Endometrium (tissue), 2 donors: ENCODE data around the gene PPP1R1C.
"Not testable (repeated sequence)": the region's sequence is repeated elsewhere in the genome, so short reads cannot be mapped to it uniquely, and the experiment has no call there.

Experiments used
- FAIRE-seq: peaks from 2 replicates; lab custom pipeline; 2012; peaks lifted over from hg19 to GRCh38; lab: Jason Lieb, UNC
- donor health status: control.
- donor health status: control.

Gene PPP1R1C, protein sequence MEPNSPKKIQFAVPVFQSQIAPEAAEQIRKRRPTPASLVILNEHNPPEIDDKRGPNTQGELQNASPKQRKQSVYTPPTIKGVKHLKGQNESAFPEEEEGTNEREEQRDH

GRCh38 chr2:181985632-181986205 lies at the start of gene PPP1R1C:
TSS of gene PPP1R1C (plus strand) at chr2:181985853. CDS start at chr2:181986111, 258 bp downstream.
- FAIRE-seq: no peak

GRCh38 chr2:181937473-181937872 lies 48.2 kb upstream of the PPP1R1C start:
- FAIRE-seq: no peak

DNA sequence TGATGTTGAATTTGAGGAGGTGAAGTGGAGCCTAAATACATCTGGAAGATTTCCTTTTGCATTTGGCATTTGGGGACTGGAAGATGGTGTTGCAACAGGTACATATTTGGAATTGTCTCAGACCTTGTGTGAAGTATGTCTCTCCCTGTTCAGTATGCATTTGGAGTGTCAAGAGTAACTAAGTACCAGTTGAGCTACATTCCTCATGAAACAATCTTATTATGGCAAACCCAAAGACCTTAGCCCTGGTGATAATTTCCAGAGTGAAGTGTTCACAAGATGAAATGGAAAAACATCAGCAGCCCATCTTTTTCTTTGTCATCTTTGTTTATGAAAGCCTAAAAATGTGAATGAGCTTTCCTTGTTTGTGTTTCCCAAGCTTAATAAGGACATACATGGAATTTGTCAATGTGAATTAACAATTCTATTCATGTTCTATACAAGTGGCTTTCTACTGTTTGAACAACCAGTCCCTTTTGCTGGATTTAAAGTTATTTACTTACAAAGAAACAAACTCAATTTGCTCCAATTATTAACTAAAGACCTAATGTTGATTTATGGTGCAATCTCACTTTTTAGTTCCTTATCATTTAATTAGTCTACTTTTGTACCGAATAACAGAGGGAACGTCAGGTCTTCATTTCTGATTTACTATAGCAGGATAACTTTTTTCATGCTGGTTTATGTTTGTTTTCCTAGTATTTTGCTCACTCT lies 42.1 kb upstream of the PPP1R1C start:
- no peak for FAIRE-seq

- FAIRE-seq: no peak
These were observed 41.3 kb upstream of the PPP1R1C start for GRCh38 chr2:181944164-181944913.

DNA sequence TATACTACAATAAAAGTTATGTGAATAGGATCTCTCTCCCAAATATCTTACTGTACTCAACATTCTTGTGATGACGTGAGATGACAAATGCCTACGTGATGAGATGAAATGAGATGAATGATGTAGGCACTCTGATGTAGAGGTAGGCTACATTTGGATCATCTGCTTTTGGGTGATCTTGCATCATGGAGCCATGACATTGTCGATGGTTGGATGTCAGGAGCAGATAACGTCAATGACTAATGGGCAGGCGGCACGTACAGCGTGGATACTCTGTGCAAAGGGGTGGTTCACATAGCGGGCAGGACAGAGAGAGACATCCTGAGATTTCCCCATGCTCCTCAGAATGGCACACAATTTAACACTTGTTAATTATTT lies 40.8 kb upstream of the PPP1R1C start:
- no peak for FAIRE-seq

GRCh38 chr2:181946444-181947127 lies 39.1 kb upstream of the PPP1R1C start:
- FAIRE-seq: no peak

DNA sequence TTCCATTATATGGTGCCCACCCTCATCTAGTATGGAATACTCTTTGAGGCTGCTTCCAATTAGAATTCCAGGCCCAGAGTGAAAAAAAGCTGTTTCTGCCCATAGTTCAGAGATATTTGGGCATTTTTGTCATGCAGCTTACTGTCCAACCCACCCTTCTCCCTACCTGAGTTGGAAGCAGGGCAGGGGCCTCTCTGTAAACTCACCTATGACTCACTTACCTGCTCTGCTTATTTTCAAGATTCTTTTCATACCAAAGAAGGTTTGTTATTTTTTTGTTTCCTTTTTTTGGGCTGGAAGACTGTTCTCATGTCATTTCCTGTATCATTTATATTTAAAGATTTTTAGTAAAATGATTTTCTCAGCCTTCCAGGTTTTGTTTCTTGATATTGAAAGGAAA lies 38.4 kb upstream of the PPP1R1C start:
- FAIRE-seq: no peak

GRCh38 chr2:181948227-181948626 lies 37.4 kb upstream of the PPP1R1C start:
- no peak for FAIRE-seq

GRCh38 chr2:181949047-181949446 lies 36.6 kb upstream of the PPP1R1C start:
- FAIRE-seq: no peak

- FAIRE-seq: no peak
These were observed 33.0 kb upstream of the PPP1R1C start for GRCh38 chr2:181952404-181953226.

- no peak for FAIRE-seq
These were observed 31.6 kb upstream of the PPP1R1C start for GRCh38 chr2:181953881-181954537.

DNA sequence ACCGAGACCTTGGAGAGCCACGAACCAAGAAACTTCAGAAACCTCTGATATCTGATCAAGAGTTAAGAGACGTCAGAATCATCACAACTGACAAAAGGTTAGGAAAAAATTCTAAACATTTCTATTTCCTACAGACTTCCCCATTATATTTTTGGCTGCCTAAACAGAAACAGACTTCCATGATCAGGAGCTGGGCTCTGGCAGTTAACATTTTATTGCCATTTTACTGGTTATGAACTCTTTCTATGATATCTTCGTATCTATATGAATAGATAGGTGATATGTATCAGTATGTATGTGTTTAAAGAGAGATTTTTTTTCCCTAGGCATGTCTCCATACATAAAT lies 31.1 kb upstream of the PPP1R1C start:
- FAIRE-seq: no peak

DNA sequence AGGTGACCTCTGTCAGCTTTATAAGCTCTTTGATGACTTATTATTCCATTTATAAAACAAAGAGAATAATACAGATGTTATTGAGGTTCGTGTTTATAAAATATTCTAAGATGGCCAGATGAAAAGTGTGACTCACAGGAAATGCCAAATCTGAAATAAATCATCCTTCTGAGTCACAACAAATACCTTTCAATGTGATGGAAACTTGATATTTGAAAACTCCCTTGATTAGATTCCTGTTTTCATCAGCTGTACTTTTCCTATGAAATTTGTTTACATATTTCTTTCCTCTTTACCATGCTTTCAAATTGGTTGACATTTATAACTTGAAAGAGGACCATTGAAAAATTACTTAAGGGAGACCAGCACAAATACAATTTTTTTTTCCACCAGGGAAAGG lies 30.6 kb upstream of the PPP1R1C start:
- FAIRE-seq: no peak

DNA sequence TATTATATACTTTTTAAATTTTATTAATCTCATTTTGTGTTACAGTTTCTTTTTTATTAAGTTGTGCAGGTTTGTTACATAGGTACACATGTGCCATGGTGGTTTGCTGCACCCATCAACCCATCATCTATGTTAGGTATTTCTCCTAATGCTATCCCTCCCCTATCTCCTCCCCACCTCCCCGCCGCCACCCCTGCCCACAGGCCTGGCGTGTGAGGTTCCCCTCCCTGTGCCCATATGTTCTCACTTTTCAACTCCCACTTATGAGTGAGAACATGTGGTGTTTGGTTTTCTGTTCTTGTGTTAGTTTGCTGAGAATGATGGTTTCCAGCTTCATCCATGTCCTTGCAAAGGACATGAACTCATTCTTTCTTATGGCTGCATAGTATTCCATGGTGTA lies 29.8 kb upstream of the PPP1R1C start:
- FAIRE-seq: not testable (repeated sequence)

- FAIRE-seq: no peak
These were observed 28.0 kb upstream of the PPP1R1C start for GRCh38 chr2:181957668-181958067.

DNA sequence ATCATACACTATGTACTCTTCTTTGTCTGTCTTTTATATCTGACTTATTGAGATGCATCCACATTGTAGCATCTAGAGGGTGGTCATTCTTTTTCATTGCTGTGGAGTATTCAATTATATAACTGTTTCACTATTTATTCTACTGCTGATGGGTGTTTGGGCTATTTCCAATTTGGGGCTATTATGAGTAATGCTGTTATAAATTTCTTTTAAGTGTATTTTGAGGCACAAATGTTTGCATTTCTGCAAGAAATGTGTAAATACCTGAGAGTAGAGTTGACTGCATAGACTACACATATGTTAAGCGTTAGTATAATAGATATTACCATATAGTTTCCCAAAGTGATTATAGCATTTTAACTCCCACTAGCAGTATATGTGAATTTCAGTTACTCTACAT lies 26.9 kb upstream of the PPP1R1C start:
- FAIRE-seq: no peak

DNA sequence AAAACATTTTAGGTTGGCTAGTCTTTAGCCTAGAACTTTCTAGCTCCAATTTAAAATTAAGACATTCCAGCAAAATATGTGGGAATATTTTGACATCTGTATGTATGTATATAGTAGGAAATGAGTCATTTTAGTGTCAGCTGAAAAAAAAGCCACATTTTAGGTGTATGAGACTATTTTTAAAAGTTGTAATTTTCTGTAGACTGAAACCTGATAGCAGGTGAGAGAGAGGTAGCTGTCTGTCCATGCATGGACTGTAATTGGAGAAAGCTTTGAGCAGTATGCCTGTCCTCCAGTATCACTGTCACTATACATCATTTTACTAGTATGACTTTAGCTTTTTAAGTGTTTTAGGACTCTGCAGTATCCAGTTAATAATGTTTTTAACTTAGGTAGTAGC lies 26.1 kb upstream of the PPP1R1C start:
- no peak for FAIRE-seq

DNA sequence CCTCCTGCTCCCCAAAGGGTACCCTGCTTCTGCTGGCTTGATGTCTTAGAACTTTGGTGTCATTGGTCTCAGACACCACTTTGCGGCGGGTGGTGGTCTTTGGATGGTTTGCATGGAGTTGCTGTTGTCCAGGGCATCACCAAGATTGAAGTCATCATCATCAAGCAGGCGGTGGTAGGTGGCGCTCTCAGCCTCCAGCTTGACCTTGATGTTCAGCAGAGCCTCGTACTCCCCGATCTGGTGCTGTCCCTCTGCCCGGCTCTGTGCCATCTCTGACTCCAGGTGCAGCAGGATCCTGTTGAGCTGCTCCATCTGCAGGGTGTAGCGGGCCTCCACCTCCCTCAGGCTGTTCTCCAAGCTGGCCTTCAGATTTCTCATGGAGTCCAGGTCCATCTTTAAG lies 24.5 kb upstream of the PPP1R1C start:
- FAIRE-seq: not testable (repeated sequence)

GRCh38 chr2:181962142-181962541 lies 23.5 kb upstream of the PPP1R1C start:
- no peak for FAIRE-seq

GRCh38 chr2:181970160-181970794 lies 15.4 kb upstream of the PPP1R1C start:
- no peak for FAIRE-seq

DNA sequence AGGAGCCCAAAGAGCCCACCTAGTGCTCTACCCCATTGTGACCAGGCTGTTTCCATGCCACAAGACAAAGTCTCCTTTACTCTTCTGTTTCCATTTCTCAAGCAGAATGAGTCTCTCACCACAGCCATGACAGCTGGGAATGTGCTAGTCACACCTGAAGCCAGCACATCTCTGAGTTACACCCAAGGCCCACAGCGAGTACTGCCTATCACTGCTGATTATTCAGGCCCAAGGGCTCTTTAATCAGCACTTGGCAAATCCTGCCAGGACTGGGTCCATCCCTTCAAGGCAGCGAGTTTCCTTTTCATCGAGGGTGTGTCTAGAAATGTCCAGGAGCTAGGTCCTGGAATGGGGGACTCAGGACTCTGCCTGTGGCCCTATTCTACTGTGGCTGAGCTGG lies 14.6 kb upstream of the PPP1R1C start:
- FAIRE-seq: no peak
